Activated naive CD4-positive, alpha-beta T cell treated with anti-CD3 and anti-CD28 coated beads, Interleukin-2, amount 10 ng/mL, durations not matched to agents 7 days and 5 days (primary cell): Measurements from ENCODE around the gene ID4.
A peak's percentile ranks its signal among the peaks of the same experiment; 100 is the strongest.

Experiments
- CTCF ChIA-PET: fragments of 350-600 bp; sonication (Branson Sonifier 250); formaldehyde crosslinking; loops from one replicate; lab custom pipeline; 2021; ENCODE audit warnings: antibody characterized with exemption; lab: Charles Lee
- DNase-seq: peaks from one replicate; pipeline ENCODE4 v3.0.0-alpha.2; 2020
- H3K27ac Mint-ChIP-seq: one replicate; pipeline ENCODE4 v1.8.0; 2021; ENCODE audit warnings: mild to moderate bottlenecking, moderate library complexity, mixed read lengths
- H3K27me3 Mint-ChIP-seq: one replicate; pipeline ENCODE4 v1.8.0; 2021; ENCODE audit warnings: mild to moderate bottlenecking, mixed read lengths
- H3K36me3 Mint-ChIP-seq: one replicate; pipeline ENCODE4 v1.8.0; 2021; ENCODE audit warnings: mixed read lengths
- H3K4me1 Mint-ChIP-seq: one replicate; pipeline ENCODE4 v1.8.0; 2021; ENCODE audit warnings: mixed read lengths
- H3K4me3 Mint-ChIP-seq: one replicate; pipeline ENCODE4 v1.8.0; 2021; ENCODE audit warnings: mild to moderate bottlenecking, moderate library complexity, mixed read lengths
- H3K9me3 Mint-ChIP-seq: one replicate; pipeline ENCODE4 v1.8.0; 2021; ENCODE audit warnings: mixed read lengths

ID4 gene

GRCh38 chr6:19812512-19813119 lies 24.6 kb upstream of the ID4 start:
- no peak for DNase-seq
- Mint-ChIP-seq H3K36me3 (no peaks in the 10 kb centered on the region), H3K9me3 (no peaks in the 10 kb centered on the region), H3K4me1 (no peaks in the 10 kb centered on the region), H3K27me3 (no peaks in the 10 kb centered on the region), H3K4me3 (no peak overlapping the region), H3K27ac (no peak overlapping the region)
- CTCF ChIA-PET, result no interaction called here

- Mint-ChIP-seq H3K27ac (no peak overlapping the region), H3K9me3 (peaks cover 3% of the 10 kb centered on the region), H3K36me3 (no peaks in the 10 kb centered on the region), H3K4me3 (no peak overlapping the region), H3K4me1 (no peaks in the 10 kb centered on the region), H3K27me3 (no peaks in the 10 kb centered on the region)
- no peak for DNase-seq
- CTCF ChIA-PET, result no interaction called here
These were observed 18.4 kb upstream of the ID4 start for GRCh38 chr6:19818805-19819204.

- H3K27me3 Mint-ChIP-seq, result no peaks in the 10 kb centered on the region
- H3K9me3 Mint-ChIP-seq, result peaks cover 3% of the 10 kb centered on the region
- DNase-seq, result no peak
- no peak overlapping the region for H3K27ac Mint-ChIP-seq
- H3K4me1 Mint-ChIP-seq, result no peaks in the 10 kb centered on the region
- CTCF ChIA-PET, result no interaction called here
- H3K36me3 Mint-ChIP-seq, result no peaks in the 10 kb centered on the region
- no peak overlapping the region for H3K4me3 Mint-ChIP-seq
These were observed 12.9 kb upstream of the ID4 start for GRCh38 chr6:19824058-19824807.

GRCh38 chr6:19827247-19827646 lies 9.9 kb upstream of the ID4 start:
- no peak for DNase-seq
- no peaks in the 10 kb centered on the region for H3K4me1 Mint-ChIP-seq
- peaks cover 3% of the 10 kb centered on the region for H3K9me3 Mint-ChIP-seq
- H3K4me3 Mint-ChIP-seq, result no peak overlapping the region
- CTCF ChIA-PET, result no interaction called here
- no peaks in the 10 kb centered on the region for H3K36me3 Mint-ChIP-seq
- no peaks in the 10 kb centered on the region for H3K27me3 Mint-ChIP-seq
- H3K27ac Mint-ChIP-seq, result no peak overlapping the region

- no peak for DNase-seq
- CTCF ChIA-PET, result no interaction called here
- H3K4me1 Mint-ChIP-seq, result no peaks in the 10 kb centered on the region
- no peaks in the 10 kb centered on the region for H3K27me3 Mint-ChIP-seq
- H3K27ac Mint-ChIP-seq, result no peak overlapping the region
- H3K9me3 Mint-ChIP-seq, result peaks cover 1% of the 10 kb centered on the region
- H3K36me3 Mint-ChIP-seq, result no peaks in the 10 kb centered on the region
- no peak overlapping the region for H3K4me3 Mint-ChIP-seq
These were observed 9.3 kb upstream of the ID4 start for GRCh38 chr6:19827903-19828302.

GRCh38 chr6:19830171-19830570 lies 7.0 kb upstream of the ID4 start:
- no peaks in the 10 kb centered on the region for H3K4me1 Mint-ChIP-seq
- no peak overlapping the region for H3K4me3 Mint-ChIP-seq
- no peaks in the 10 kb centered on the region for H3K9me3 Mint-ChIP-seq
- no peak for DNase-seq
- H3K27ac Mint-ChIP-seq, result no peak overlapping the region
- CTCF ChIA-PET, result no interaction called here
- no peaks in the 10 kb centered on the region for H3K36me3 Mint-ChIP-seq
- H3K27me3 Mint-ChIP-seq, result peaks cover 4% of the 10 kb centered on the region

GRCh38 chr6:19831358-19831757 lies 5.8 kb upstream of the ID4 start:
- DNase-seq, result no peak
- H3K27ac Mint-ChIP-seq, result no peak overlapping the region
- no peaks in the 10 kb centered on the region for H3K36me3 Mint-ChIP-seq
- peaks cover 11% of the 10 kb centered on the region for H3K27me3 Mint-ChIP-seq
- no peaks in the 10 kb centered on the region for H3K4me1 Mint-ChIP-seq
- no peaks in the 10 kb centered on the region for H3K9me3 Mint-ChIP-seq
- H3K4me3 Mint-ChIP-seq, result no peak overlapping the region
- CTCF ChIA-PET, result no interaction called here

GRCh38 chr6:19833947-19834346 lies 3.2 kb upstream of the ID4 start:
- CTCF ChIA-PET, result no interaction called here
- Mint-ChIP-seq H3K9me3 (no peaks in the 10 kb centered on the region), H3K36me3 (peaks cover under 1% of the 10 kb centered on the region), H3K27ac (no peak overlapping the region), H3K4me1 (peaks cover under 1% of the 10 kb centered on the region), H3K27me3 (peaks cover 35% of the 10 kb centered on the region), H3K4me3 (no peak overlapping the region)
- no peak for DNase-seq

GRCh38 chr6:19834858-19835257 lies 2.3 kb upstream of the ID4 start:
- Mint-ChIP-seq H3K36me3 (peaks cover 2% of the 10 kb centered on the region), H3K9me3 (no peaks in the 10 kb centered on the region), H3K4me3 (no peak overlapping the region), H3K27ac (no peak overlapping the region), H3K4me1 (peaks cover 4% of the 10 kb centered on the region), H3K27me3 (peaks cover 42% of the 10 kb centered on the region)
- no peak for DNase-seq
- CTCF ChIA-PET, result no interaction called here

GRCh38 chr6:19835605-19836004 lies 1.6 kb upstream of the ID4 start:
- Mint-ChIP-seq H3K4me3 (no peak overlapping the region), H3K36me3 (peaks cover 2% of the 10 kb centered on the region), H3K9me3 (no peaks in the 10 kb centered on the region), H3K27me3 (peaks cover 50% of the 10 kb centered on the region), H3K27ac (no peak overlapping the region), H3K4me1 (peaks cover 4% of the 10 kb centered on the region)
- CTCF ChIA-PET, result interaction anchor here (0.7 kb wide), 1 partner anchor 1306 kb away, joined by 3 read pairs; no protein-coding TSS in a partner anchor
- no peak for DNase-seq

GRCh38 chr6:19837511-19838441 lies 606 bp downstream of the ID4 start:
- no peak for DNase-seq
- H3K9me3 Mint-ChIP-seq, result no peaks in the 10 kb centered on the region
- H3K36me3 Mint-ChIP-seq, result peaks cover 2% of the 10 kb centered on the region
- CTCF ChIA-PET, result no interaction called here
- H3K27ac Mint-ChIP-seq, result no peak overlapping the region
- H3K4me3 Mint-ChIP-seq, result no peak overlapping the region
- H3K27me3 Mint-ChIP-seq, result peaks cover 52% of the 10 kb centered on the region
- peaks cover 4% of the 10 kb centered on the region for H3K4me1 Mint-ChIP-seq

GRCh38 chr6:19838442-19839236 lies 1.5 kb downstream of the ID4 start:
- DNase-seq, result no peak
- CTCF ChIA-PET, result no interaction called here
- H3K27me3 Mint-ChIP-seq, result peaks cover 52% of the 10 kb centered on the region
- H3K4me3 Mint-ChIP-seq, result no peak overlapping the region
- peak overlapping the region; percentile 60 for H3K27ac Mint-ChIP-seq
- peaks cover 4% of the 10 kb centered on the region for H3K4me1 Mint-ChIP-seq
- no peaks in the 10 kb centered on the region for H3K9me3 Mint-ChIP-seq
- peaks cover 2% of the 10 kb centered on the region for H3K36me3 Mint-ChIP-seq

GRCh38 chr6:19839237-19839546 lies 2.0 kb downstream of the ID4 start:
- H3K4me3 Mint-ChIP-seq, result no peak overlapping the region
- no peaks in the 10 kb centered on the region for H3K9me3 Mint-ChIP-seq
- H3K4me1 Mint-ChIP-seq, result peaks cover 4% of the 10 kb centered on the region
- peaks cover 2% of the 10 kb centered on the region for H3K36me3 Mint-ChIP-seq
- CTCF ChIA-PET, result no interaction called here
- peak overlapping the region; percentile 60 for H3K27ac Mint-ChIP-seq
- H3K27me3 Mint-ChIP-seq, result peaks cover 53% of the 10 kb centered on the region
- no peak for DNase-seq

GRCh38 chr6:19839788-19840187 lies 2.6 kb downstream of the ID4 start:
- Mint-ChIP-seq H3K27ac (no peak overlapping the region), H3K9me3 (no peaks in the 10 kb centered on the region), H3K36me3 (peaks cover 2% of the 10 kb centered on the region), H3K27me3 (peaks cover 58% of the 10 kb centered on the region), H3K4me1 (peaks cover 4% of the 10 kb centered on the region), H3K4me3 (no peak overlapping the region)
- no peak for DNase-seq
- CTCF ChIA-PET, result no interaction called here
